22Rv1 (cell line): Measurements from ENCODE around the gene PRR5.

Source experiments
- H3K27ac ChIP-seq: fragments of 450-650 bp; 2 replicates; pipeline ENCODE4 v1.5.1; 2017
- ZFX ChIP-seq: fragments of 450-650 bp; IDR thresholded peaks from 2 replicates; pipeline ENCODE4 v1.6.1; 2017; ENCODE audit warnings: antibody characterized with exemption, borderline replicate concordance
- TF ChIP-seq, protein P1 (sequence below): fragments of 450-650 bp; IDR thresholded peaks from 2 replicates; pipeline ENCODE4 v1.5.1; 2017; ENCODE audit warnings: mild to moderate bottlenecking

The PRR5 gene

DNA sequence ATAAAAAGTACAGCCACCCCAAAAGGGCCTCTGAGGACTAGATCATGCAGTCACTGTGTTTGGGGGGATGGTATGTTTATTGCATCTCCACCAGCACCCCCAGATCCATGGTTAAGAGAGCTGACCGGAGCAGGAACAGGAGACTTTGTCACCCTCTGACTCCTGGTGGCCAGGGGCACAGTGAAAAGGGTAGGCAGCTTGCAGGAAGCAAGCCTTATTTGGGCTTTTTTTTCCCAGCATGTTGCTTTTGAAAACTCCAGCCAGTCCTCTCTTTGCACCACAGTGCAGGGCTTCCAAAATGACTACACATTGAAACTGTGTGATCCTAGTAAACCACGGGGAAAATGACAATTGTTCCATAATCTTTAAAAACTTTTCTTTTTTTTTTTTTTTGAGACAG, 20.6 kb downstream of the PRR5 start:
- TF ChIP-seq, protein P1, sequence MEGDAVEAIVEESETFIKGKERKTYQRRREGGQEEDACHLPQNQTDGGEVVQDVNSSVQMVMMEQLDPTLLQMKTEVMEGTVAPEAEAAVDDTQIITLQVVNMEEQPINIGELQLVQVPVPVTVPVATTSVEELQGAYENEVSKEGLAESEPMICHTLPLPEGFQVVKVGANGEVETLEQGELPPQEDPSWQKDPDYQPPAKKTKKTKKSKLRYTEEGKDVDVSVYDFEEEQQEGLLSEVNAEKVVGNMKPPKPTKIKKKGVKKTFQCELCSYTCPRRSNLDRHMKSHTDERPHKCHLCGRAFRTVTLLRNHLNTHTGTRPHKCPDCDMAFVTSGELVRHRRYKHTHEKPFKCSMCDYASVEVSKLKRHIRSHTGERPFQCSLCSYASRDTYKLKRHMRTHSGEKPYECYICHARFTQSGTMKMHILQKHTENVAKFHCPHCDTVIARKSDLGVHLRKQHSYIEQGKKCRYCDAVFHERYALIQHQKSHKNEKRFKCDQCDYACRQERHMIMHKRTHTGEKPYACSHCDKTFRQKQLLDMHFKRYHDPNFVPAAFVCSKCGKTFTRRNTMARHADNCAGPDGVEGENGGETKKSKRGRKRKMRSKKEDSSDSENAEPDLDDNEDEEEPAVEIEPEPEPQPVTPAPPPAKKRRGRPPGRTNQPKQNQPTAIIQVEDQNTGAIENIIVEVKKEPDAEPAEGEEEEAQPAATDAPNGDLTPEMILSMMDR: no peak
- no peak for TF ChIP-seq ZFX
- no peak overlapping the region for H3K27ac ChIP-seq

DNA sequence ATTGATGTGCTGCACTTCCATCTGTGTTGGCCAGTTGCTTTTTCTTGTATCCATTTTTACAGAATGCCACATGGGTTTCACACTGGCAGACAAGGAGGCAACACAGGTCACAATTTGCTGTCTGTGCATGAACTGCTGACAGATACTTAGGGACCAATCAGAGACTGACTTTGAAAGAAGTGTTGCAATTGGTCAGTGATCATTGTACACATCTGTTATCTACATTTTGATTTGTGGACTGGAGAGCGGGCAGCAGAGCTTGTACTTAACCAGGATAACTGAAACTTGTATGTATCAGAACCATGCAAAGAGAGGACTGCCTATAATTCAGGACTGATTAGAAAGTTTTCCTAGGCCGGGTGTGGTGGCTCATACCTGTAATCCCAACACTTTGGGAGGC, 21.8 kb downstream of the PRR5 start:
- H3K27ac ChIP-seq: peak overlapping the region; percentile 23
- TF ChIP-seq, protein P1: no peak
- no peak for TF ChIP-seq ZFX

DNA sequence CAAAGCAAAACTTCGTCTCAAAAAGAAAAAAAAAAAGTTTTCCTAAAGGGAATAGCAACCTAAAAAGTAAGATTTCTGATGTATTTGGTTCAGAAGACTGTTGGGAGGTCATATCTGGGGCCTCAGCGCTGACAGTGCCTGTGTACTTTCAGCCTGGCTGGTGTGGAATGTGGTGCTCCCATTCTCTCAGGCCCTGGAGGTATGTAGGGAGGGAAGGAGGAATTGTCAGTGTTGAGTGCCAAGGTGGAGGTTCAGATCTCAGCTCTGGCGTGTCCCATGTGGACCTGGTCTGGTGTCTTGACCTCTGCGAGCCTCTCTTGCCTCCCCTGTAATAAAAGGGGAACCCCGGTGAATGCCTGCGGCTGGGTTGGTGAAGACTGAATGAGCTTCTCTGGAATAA, 22.4 kb downstream of the PRR5 start:
- H3K27ac ChIP-seq: no peak overlapping the region
- TF ChIP-seq, protein P1: no peak
- no peak for TF ChIP-seq ZFX

DNA sequence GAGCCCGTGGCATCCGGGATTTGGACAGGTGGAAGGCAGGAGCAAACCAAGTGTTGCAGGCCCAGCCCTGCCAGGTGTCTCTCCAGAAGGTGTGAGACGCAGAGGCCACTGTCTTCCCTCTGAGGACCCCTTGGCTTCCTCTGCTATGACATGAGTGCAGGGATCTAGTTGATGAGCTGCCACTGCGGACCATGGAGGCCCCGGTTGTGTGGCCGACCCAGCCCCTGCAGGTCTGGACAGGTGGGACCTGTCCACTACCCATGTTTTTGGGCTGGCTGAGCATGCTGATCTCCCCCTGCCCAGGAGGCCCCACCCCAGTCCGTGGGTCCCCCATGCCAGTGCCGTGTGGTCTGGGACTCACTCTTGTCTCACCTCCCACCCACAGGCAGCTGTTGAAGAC, 22.9 kb downstream of the PRR5 start:
- H3K27ac ChIP-seq: no peak overlapping the region
- no peak for TF ChIP-seq ZFX
- TF ChIP-seq, protein P1: no peak

DNA sequence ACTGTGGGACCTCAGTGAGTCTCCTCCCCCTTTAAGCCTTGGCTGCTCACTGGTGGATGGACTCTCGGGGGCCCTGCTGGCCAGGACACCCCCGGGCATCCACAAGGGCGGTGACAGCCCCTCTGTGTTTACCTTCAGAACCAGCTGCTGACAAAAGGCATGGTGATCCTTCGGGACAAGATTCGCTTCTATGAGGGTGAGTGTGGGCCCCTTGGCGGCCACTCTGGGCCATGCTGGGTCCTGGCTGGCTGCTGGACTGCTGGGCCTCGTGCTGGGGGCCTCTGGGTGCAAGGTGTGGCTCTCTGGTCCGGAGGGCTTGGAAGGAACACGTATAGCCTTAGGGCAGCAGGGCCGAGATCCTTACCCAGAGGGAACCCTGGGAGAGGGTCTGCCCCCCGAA, 24.4 kb downstream of the PRR5 start:
- TF ChIP-seq, protein P1: no peak
- no peak for TF ChIP-seq ZFX
- no peak overlapping the region for H3K27ac ChIP-seq

DNA sequence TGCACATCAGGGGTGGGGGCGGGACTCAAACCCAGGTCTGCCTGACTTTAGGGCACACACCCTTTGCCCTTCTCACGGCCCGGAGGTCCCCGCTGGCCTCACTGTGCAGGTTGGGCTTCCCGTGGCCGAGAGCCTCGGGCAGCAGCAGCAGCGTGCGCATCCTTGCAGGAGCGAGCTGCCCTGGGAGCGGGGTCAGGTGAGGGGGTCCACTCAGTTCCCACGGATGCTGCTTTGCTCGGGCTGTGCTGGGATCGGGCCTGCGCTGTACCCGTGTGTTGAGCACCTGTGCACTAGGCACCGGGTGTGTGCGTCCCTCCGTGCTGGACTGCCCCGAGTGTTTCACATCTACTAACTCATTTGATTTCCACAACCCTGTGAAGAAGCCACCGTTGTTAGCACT, 25.1 kb downstream of the PRR5 start:
- no peak overlapping the region for H3K27ac ChIP-seq
- TF ChIP-seq, protein P1: no peak

DNA sequence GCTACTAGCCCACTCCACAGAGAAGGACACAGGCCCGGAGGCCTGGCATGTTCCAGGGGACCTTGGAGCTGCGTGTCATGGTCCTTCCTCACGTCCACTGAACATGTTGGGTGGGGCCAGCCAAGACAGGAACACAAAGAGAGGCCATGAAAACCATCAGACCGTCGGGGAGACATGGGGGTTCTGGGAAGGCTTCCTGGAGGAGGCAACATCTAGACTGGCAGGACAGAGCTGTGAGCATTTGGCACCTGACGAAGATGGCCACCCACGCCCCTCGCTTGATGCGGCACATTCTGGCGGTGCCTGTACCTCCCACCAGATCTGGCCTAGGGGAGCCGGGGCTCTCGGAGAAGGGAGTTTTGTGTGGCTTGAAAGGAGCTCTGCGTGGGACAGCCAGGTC, 25.7 kb downstream of the PRR5 start:
- no peak overlapping the region for H3K27ac ChIP-seq
- TF ChIP-seq, protein P1: no peak
- TF ChIP-seq ZFX: no peak
